Measurements from ENCODE around the gene PCNX2.
"Not testable (repeated sequence)": the region's sequence is repeated elsewhere in the genome, so short reads cannot be mapped to it uniquely, and the experiment has no call there.

The PCNX2 gene

DNA sequence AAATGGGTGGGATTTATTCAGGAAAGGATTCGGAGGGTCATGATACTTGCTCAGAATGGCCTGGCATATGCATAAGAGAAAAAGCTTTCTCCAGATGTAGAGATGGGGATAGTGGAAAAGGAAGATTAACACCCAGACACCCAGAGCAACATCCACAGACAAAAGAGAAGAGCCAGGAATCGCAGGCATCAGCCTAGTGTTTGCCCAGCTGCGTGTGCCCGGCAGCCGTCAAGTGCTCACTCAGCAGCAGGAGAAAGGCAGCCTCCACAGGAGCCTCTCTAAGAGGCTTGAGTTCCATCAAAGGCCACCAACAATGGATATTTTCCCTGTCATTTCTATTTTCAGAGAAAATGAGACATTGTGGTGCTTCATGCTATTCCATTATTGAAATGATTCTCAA is 290.4 kb downstream of the PCNX2 start:
- DNase-seq, result no peak

DNA sequence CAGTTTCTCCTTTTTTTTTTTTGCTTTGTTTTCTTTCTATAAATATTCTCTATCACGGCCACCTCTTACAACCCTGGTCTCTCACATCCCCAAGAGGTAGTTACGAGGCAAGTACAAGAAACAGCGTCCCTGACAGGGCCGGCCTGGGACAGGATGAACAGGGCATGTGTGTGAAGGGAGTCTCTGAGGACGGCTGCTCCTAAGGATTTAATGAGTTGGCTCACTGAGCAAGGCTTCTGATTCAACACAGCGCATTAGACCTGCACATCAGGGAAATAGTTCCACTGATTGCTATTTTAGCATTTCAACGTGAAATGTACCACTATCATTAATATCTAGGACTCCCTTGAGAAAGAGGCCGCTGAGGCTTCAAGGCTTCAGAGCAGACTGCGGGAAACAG is 291.1 kb downstream of the PCNX2 start:
- DNase-seq, result no peak

DNA sequence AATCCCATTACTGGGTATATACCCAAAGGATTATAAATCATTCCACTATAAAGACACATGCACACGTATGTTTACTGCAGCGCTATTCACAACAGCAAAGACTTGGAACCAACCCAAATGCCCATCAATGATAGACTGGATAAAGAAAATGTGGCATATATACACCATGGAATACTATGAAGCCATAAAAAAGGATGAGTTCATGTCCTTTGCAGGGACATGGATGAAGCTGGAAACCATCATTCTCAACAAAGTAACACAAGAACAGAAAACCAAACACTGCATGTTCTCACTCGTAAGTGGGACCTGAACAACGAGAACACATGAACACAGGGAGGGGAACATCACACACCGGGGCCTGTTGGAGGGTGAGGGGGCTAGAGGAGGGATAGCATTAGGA is 291.9 kb downstream of the PCNX2 start:
- DNase-seq, result not testable (repeated sequence)

DNA sequence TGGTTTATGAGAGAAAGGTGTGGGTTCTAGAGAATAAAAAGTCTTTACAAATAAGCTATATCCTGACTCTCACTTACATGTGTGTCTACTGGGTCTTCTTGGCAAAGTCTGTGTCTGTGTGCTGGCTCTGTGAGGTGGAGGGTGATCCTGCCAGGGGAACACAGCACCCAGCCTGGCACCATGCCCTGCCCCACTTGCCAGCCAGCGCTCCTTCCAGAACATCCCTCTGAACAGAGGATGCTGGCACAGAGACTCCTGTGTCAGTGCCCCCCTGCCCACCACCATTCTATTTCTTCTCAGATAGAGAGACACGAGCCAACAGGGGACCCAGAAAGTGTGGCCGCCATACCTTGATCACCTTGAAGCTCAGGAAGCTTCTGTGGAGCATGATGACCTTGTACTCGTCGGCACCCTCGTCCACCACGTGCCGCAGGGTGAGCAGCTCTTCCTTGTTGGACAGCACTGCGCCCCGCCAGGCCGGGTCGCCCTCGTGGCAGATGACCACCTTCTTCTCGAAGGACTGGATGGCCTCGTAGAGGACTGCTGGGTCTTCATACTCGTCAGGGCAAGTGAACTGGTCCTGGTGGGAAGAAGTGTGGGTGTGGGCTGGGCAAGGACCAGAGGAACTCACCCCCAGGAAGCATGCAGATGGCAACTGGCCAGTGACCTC is 295.4 kb downstream of the PCNX2 start:
- no peak for DNase-seq

DNA sequence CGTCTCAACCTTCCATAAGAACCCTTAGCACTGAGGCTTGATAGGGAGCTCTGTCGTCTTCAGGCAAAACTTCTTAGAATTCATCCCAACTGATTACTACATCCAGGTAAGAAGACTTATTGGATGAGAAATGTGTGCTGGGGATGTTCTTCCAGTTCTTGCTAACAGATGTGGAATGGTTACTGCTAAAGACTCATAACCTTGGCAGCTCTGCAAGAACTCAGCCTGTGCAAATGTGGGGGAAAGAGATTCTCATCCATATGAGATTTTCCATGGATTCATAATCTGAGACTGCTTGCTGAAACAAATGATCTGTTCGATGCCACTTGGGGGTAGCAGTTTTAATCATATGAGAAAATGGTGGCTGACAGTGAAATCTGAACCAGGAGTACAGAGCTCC is 296.9 kb downstream of the PCNX2 start:
- no peak for DNase-seq

DNA sequence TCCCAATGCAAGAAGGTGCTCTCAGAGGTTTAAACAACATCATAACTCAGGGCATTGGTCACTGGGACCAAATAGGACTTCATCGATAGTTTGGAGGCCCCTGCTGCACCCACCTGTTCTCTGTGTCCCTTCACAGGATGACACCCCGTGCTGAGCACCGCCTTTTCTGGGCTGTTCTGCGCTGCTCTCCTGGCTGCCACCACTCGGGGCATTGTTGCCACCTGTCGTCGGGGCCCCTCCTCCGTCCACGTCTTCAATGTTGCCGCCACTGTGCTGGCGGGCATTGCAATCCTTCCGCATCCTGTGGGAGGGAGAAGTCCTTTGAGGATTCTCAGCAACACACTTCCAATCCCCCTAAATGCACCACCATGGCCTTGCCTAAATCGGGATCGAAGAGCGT is 297.4 kb downstream of the PCNX2 start:
- DNase-seq, result no peak

DNA sequence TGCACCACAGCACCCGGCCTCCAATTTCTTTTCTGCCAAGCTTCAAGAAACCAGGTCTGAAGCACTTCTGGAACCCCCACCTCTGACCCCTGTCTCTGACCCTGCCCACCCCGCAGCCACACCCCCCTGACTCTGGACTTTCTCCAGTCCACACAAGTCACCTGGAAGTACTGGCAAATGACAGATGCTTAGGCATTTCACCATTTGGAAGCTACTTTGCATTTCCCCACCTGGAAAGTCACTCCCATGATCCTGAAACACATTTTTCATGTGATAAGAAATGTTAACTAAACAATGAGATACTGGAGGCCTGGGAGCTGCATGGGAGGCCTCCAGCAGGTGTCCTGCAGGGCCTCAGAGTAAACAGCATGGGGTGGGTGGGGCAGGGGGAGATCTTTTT is 299.4 kb downstream of the PCNX2 start:
- DNase-seq, result no peak

DNA sequence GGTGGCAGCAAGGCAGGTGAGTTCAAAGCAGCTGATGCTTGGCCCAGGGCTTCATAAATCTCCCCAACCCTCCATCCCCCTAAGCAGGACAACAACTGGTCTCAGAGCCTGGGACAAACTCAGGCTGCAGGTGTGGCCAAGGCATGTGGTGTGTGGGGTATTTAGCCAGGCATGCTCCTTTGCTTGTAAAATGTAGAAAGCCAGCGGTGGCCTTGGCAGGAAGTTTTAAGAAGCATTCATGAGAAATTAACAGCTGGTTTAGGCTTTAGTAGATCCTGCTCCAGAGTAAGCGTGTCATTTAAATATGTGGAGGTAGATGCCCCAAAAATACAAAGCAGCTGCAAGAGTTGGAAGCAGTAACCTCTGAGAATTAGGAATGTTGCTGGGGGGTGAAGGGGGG is 300.3 kb downstream of the PCNX2 start:
- no peak for DNase-seq

DNA sequence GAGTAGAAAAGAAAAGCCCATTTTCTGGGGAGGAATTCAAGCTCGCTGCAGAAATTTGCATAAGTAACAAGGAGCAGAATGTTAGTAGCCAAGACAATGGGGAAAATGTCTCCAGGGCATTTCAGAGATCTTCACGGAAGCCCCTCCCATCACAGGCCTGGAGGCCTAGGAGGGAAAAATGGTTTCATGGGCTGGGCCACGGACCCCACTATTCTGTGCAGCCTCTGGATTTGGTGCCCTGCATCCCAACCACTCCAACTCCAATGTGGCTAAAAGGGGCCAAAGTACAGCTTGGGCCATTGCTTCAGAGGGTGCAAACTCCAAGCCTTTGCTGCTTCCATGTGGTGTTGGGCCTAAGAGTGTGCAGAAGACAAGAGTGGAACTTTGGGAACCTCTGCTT is 302.0 kb downstream of the PCNX2 start:
- DNase-seq, result no peak

DNA sequence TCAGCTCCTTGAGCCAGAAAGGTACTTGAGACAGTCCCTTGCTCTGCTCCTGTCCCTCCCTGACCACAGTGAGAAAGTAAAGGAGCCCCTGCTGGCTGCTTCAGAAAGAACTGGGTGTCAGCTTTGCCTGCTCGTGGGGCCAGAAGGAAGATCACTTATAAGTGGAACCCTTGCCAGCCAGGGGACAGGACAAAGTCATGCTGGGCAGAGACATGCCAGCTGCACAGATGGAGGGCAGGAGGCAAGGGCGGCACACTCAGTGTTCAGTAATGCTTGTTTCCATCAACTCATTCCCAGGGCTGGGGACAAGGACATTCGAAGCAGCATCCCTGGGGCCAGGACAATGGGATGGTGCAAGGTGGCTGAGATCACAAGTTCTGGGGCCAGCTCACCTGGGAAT is 303.3 kb downstream of the PCNX2 start:
- DNase-seq, result no peak

DNA sequence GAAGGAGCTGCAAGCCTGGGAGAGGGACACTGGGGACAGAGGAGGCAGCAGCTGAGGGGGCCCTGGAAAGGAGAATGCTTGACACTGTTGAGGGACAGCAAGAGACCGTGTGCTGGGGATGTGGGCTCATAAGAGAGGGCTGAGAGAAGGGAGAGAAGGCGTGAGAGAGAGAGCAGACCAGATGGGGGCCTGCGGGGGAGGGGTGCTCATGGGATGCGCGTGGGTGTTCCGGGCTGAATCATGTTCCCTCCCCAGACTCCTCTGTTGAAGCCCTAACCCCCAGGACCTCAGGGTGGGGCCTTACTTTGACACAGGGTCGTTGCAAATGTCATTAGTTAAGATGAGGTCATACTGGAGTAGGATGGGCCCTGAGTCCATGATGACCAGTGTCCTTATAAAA is 304.3 kb downstream of the PCNX2 start:
- DNase-seq, result no peak

DNA sequence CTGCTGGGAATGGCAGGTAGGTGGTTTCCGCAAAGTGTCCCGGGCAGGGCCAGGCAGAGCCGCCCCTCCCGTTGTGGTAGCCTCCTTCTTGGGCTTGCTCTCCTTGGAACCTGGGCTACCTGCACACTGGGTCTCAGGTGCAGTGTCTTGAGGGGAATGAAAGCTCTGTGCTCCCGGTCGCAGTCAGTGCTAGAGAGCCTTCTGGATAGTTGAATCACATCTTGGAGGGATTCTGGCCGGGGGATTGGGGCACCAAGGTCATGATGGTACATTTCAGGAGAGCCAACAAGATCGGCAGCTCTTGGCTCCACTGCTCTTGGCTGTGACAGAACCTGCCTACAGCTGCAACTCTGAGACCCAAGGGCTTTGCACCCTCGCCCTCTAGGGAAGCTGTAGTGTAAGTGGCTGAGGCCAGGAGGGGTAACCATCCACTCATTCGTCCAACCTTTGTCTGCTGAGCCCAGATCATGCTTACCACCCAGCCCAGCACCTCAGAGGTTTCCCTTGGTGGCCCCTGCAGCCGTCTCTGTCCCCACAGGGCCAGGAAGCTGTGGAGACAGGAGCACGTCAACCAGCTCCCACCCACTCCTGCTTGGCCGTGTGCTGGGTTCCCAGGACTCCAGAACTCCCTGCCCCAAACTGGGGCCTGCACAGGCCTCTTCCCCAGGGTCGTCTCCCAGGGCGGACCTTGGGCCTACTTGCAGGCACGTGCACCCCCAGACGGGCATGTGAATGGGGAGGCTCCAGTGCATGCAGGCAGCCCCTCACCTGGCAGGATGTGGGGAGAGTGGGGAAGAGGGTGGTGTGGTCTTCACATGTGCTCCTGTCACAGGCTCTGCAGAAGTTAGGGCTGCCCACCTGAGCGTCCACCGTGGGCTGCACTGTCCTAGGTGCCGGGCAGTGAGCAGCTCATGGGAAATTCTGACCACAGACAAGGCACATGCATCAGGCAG is 305.1 kb downstream of the PCNX2 start:
- DNase-seq, result no peak

DNA sequence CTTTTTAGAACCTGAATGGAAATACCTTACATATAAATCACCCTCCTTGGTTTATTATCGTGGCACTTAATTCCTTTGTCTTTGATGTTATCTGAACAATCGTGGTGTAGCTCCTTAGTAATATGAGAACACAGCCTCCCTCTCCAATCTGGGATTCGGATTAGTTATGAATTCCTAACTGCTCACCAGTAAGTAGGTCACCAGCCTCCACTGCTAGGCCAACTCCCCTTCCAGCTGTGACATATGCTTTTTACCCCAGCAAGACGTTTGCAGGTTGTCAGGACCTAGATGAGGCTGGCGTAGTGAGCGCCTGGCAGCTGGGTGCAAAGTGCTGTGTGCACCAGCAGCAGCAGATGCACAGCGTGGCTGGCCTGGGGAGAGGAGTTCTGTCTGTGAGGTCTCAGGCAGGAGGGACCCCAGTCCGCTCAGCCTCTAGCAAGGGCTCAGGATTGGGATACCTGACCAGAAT is 306.9 kb downstream of the PCNX2 start:
- DNase-seq, result no peak

DNA sequence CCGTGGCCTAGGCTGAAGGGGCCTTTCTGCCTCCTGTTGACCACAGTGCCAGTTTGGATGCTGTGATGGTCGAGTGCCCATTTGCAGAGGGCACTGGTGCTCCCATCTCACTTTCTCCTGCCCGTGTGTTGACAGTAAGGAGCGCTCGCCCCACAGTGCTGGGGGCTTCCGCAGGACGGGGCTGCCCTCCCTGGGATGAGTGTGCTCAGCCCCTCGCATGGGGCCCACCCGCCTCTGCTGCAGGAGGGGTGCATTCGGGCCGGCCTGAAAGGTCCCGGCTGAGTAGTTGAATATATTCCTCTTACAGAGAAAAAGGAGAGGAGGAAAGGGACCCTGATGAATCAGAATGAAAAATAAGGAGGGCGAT is 307.8 kb downstream of the PCNX2 start:
- no peak for DNase-seq

DNA sequence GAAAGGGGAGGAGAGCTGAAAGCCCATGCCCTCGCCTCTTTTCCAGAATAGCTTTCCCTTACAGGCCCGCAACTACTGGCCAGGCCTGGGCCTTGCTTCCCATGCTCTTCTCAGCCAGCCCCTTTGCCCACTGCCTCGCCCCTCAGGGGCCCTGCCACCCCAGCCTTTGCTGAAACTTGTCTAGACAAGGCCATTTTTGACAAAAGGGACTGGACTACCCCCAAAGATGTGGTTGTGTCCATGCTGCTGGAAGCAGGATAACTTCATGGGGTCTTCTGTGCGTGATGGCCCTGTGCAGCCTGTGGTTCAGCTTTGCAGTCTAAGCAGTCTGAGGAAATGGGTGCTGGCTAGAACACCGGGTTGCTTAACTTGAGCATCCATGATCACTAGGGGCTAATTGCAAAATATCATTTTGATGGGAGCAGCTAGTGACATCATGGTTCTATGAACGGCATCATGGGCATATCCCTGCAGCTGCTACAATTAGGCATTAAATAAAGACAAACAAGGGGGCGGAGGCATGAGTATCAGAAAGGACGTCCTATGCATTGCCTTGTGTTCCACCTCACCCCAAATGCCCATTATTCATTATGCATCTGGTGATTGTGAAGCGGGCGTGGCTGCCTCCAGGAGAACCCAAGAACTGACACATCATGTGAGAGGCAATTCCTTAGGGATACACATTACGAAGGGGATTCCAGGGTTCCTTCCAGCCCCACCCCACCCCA is 308.3 kb downstream of the PCNX2 start:
- no peak for DNase-seq

DNA sequence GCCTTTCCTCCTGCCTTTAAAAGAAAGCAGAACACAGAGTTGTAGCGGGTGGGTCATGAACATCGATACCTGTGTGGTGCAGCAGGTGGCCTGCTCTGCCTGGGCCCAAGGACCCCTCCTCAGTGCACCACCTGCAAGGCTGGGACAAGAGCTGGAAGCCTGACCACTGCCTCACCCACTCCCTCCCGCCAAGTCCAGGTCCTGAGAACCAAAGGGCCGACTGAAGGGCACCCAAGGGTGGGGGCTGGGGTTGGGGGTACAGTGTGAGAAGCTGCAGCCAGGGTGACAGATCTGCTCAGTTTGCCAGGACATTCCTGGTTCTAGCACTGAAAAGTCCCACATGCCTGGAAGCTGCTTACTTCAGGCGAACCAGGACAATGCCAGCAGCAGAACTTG is 309.0 kb downstream of the PCNX2 start:
- no peak for DNase-seq

DNA sequence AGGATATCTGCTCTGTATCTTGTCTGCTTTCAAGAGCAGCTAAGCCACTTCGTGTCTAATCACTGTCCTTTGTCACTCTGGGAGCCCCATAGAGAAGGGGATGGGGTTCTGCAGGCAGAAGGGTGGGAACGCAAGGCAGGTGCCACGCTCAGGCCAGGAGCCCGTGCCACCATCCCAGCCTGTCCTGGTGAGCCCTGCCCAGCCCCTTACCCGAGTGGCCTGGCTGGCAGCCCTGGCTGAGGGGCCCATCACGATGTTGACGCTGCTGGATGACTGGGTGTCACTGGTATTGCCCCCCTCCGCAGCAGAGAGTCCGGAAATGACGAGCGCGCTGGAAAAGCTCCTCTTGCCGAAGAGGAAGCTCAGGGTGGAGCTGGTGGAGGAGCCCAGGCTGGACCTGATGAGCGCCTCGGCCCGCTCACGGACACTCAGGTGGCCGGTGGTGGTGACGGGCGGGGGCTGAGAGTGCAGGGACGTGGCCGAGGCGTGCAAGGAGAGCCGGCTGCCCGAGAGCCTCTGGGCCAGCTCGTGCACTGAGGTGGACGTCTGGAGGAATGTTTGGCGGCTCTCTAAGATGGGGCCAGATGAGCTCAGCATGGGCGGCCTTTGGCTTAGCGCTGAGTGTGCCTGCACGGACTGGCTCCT is 309.5 kb downstream of the PCNX2 start:
- DNase-seq, result no peak

DNA sequence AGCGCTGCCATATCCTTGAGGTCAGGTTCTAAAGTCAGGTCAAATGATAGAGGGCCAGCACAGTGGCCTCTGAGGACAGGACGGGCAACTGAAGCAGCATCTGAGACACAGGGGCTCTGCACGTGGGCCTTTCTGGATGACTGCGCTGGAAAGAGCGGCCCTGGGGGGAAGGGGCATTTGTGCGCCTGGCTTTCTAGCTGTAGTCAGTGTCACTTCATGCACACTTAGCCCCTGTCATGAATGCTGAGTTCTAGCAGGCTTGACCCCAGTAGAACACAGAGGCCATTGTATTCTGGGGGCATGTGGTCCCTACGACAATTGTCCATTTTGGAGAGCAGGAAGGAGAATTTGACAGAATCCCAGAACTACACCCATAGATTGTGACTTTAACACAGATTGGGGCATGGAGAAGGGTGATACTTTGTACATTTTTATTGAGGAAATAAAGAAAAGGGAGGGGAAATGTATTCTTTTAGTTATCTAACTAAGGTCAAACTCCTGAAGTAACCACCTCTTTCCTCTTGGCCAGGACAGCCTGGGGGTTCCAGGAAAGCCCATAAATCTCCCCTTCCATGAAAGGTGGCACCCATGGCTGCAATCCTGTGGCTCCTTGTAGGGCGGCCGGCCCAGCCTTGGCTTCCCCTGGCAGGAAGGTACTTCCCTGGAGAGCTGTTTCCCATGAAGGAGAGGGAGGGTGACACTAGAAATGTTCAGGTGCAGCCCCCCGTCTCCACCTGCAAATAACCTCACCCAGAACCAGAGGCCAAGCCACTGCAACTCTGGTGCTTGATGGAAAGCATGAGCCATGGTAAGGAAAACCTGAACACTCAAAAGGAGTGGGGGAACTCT is 310.7 kb downstream of the PCNX2 start:
- DNase-seq, result no peak

DNA sequence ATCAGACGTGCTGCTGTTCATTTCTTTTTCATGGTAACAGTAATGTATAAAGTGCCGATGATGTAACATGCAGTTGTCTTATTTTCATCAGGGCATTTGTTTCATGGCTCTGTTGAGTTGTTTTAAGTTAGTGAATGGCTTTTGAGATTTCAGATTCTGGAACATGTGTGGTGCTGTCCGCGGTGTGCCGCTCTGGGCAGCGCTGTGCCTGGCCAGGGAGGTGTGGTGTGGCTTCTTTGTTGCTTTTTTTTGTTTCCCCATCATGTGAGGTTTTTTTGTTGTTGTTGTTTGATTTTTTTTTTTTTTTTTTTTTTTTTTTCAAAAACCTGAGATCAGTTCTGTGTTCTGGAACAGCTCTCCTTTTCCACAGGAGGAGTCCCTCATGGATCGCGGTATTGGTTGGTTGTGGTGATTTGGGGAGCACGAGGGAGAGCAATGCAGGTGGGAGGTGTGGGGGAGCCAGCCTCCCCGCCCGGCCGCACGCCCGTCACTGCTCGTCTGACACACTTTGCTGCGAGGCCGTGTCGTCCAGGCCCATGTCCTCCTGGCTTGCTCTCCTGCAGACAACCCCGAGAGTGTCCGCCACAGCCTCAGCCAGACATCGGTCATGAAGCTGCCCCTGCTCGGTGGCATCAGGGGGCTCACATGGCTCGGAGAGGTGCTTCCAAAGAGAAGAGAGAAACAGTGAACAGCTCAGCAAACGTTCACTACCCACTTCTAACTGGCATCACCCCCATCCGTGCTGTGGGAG is 311.5 kb downstream of the PCNX2 start:
- DNase-seq, result no peak

DNA sequence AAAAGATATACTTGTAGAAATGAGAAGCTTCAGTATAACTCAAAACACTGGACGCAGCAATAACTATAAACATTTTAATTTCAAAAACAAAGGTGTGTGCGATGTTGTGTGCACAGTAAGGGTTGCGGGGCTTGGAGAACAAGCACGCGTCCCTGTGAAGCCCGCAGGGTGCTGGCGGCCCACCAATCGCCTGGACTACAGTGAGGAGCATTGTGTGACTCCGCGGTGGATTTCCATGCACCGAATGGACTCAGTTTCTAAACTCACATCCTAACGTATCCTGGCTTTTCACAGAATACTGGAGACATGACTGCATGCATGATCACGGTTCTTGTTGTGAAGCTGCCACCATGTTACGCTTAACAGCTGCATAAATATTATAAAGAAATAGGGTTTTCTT is 312.1 kb downstream of the PCNX2 start:
- DNase-seq, result no peak

DNA sequence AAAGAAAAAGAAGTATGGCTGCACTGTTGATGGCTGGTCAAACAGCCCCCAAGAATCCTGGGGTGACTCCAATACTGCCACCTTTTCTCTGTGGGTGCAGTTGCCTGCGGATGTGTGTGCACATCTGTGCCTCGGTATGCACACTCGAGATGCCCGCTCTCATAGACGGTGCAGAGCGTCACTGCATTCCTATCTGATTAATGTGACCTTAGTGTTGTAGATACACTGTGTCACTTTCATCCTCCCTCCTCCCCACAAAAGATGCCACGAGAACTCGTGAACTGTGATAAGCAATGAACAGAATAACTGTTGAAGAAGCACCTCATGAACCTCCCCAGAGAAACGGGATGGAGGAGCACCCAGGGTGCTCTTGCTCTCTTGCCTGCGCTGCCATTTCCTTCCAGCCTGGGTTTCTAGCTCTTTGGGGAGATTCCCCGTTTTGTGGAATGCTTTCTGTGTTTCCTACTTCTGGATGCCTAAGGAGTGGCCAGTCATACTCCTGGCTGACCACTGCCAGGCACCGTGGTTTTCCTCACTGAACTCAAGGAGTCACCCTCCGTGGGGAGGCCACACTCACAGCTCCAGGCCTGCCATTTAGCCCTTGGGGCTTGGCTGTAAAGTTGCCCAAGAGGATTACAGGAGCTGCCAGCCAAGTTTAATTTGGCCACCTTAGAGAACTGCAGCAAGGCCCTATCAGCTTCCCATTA is 313.1 kb downstream of the PCNX2 start:
- DNase-seq, result no peak

All from effector CD8-positive, alpha-beta T cell (primary cell).